CD4-positive, alpha-beta T cell treated with Interleukin-6 at 100 ng/mL for 8 hours (primary cell): ENCODE measurements around the gene KCNS1.
"Not testable (repeated sequence)": the region's sequence is repeated elsewhere in the genome, so short reads cannot be mapped to it uniquely, and the experiment has no call there.

Experiments used
- DNase-seq: peaks from one replicate; pipeline ENCODE4 v3.0.0-alpha.2; 2020; ENCODE audit warnings: mixed read lengths, low spot score

Gene KCNS1

GRCh38 chr20:45073221-45073620 is 27.7 kb downstream of the KCNS1 start:
- no peak for DNase-seq

- DNase-seq = no peak
Measured at GRCh38 chr20:45072066-45072465, 28.9 kb downstream of the KCNS1 start.

DNA sequence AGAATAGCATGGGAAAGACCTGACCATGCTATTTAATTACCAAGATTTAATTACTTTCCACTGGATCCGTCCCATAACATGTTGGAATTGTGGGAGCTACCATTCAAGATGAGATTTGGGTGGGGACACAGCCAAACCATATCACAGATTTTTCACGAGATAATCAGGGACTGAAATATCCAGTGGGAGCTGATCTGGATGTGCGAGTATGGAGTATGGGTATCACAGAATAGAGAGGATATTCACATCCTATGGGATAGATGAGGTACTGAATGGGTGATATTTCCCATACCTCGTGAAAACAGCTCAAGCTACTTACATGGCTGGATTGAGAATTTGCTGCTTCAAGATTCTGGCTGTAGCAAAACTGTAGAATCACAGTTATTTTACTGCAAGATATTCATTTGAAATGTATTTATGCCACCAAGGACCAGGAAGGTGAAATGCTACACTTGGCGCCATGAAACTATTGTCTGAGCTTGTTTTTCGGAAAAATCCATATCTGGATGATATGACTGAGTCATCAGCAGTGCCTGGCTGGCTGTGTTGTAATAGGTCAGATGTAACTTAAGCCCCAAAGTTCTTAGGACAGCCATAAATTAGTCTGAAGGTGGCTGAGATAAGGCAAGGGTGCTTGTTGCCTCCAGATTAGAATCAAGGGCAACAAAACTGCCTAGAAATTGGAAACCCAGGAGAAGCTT is 29.8 kb downstream of the KCNS1 start:
- no peak for DNase-seq

DNA sequence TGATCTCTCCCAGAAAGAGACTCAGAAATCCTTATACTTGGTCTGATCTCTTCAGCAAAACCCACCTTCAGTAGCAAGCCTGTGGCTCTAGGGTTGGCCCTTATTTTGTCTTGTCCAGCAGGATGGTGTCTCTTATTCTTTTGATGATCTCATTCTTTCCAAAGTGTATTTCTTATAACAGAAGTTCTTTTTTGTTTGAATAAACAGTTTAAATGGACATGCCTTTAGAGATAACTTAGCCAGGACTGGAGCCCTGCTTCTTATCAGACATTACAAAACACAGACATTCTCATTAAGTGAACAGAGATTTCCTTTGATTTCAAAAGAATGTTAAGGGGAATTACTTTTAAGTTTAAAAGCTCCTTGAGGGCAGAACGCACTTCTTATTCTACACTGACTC is 31.7 kb downstream of the KCNS1 start:
- no peak for DNase-seq

- no peak for DNase-seq
Measured at GRCh38 chr20:45067558-45067957, 33.4 kb downstream of the KCNS1 start.

DNA sequence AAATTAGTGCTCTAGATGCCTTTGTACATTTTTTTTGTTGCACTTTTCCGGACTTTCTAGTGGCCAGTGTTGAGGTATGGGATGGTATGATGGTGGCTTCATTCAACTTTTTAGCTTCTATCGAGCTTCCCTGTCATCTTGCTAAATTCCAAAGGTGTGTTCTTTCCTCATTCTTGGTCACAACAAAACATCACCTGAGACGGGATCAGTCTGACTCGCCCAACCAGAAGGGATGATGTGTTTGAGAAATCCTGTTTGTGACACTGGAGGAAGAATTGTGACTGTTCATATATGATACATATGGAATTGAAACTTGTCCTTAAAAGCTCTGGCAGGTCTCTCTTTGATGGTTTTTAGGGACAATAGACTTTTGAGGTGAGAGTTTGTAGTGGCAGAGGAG is 33.8 kb downstream of the KCNS1 start:
- DNase-seq = no peak

DNA sequence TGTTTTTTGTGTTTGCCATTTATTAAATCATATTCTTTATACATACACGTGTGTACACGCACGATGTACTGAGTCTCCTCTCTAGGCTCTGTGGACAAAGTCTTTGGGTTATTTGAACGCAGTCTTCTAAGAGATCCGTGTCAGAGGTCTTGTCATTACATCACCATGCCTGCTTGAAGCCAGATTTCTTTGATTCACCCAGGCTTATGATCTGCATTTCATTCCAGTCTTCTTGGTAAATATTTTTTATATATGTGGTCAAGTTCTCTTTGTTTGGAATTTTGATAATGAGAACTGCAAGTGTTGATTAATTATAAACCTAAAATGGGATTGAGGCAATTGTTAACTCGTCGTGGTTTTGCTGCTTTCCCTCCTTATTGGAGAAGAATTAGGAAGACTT is 34.6 kb downstream of the KCNS1 start:
- no peak for DNase-seq

- DNase-seq = no peak
Measured at GRCh38 chr20:45064812-45065211, 36.1 kb downstream of the KCNS1 start.

GRCh38 chr20:45063107-45063506 is 37.8 kb downstream of the KCNS1 start:
- not testable (repeated sequence) for DNase-seq

DNA sequence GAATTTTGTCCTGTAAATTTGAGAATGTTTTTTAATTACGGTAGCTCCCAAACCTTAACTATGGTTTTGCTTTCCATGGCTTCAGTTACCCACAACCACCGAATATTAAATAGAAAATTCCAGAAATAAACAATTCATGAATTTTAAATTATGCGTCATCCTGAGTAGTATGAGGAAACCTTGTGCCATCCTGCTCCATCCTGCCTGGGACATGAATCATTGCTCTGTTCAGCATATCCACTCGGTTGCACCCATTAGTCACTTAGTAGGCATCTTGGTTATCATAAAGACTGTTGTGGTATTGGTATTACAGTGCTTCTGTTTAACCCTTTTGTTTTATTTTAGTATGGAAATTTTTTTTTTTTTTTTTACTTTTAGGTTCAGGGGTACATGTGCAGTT is 39.7 kb downstream of the KCNS1 start:
- DNase-seq = no peak

DNA sequence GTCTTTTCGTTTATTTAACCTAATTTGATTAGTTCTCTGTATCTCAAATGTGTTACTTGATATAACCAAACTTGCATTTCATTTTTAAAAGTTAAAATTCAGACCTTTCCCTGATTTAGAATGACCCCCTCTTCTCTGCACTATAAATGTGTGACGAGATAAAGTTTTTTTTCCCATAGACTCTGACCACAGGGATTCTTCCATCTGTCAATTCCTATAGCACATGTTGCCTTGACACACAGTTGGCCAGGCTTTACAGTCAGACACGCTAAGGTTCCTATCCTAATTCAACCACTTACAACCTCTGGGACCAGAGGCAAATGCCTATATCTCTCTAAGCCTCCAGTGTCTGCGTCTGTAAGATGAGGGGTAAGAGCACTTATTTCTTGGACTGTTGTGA is 40.6 kb downstream of the KCNS1 start:
- DNase-seq = no peak

GRCh38 chr20:45059022-45059728 is 41.8 kb downstream of the KCNS1 start:
- no peak for DNase-seq

DNA sequence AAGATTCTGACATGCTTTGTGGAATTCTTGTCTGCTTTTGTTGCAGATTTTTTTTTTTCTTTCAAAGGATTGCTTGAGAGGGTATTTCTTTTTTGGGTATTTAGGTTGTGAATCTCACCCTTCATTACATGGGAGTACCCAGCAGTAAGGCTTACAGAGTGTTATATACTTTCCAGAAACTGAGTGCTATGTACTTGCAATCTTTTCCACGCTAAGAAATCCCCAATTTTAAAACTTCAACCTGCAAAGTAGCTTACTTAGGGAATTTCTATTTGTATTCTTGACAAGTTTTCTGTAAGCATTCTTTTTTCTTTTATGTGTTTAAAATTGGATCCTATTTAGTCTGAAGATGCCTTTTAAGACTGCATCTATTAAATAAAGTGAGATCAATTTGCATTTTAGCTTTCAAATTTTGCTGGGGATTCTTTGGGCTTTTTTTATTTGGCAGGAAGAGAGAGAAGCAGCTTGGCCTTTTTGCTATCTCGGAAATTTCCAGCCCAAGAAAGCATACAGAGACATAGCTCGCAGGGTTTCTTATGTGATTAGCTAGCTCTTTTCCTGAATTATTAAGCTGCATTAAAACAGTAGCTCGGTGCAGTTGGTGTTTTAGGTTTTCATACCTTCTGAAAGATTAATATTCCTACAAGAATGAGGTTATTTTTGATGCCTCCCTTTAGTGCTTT is 42.6 kb downstream of the KCNS1 start:
- no peak for DNase-seq

DNA sequence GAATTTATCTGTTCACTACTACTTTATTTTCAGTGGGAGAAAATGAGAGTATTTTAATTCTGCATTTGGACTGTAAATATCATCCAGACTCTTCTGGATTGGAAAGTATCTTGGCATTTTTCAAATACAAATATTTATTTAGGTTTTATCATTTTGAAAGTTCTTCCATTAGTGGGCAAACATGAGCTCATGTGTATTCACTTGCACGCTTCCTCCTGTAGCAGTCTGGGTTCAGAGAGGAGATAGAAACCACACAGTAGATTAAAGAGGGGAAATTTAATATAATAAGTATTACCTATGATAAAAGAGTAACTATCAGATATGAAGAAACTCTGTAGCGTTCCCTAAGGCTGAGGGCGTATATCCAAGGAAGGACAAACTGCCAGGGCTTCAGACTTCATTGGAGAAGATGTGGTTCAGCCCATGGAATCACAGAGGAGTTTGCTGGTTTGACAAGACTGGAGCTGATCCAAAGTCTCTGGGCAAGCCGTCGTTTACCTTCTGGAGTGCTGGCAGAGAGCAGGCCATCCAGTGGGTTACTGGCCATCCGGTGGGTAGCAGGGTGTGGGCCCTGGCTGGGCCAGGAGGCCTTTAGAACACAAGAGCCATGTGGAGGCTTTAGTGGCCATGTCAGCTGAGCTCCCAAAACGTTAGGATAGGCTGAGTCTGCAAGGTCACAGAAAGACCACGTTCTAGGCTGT is 44.3 kb downstream of the KCNS1 start:
- DNase-seq = no peak

DNA sequence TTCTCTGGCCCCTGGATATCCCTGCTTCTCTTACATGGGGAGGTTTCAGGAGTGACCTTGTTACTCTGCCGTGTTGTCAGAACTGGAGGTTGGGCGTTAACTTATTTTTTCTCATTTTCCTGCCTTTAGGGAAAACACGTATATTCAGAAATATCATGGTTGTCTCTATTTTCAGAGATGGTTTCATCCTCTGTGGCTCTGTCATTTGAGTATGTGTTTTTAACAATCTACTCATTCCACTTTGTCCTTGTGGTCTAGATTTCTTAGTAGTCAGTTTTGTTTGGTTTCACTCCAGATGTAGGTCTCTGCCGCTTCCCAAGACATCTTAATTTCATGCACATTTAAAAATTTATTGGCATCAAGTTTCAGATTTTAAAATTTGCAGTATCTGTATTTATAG is 45.9 kb downstream of the KCNS1 start:
- DNase-seq = no peak

DNA sequence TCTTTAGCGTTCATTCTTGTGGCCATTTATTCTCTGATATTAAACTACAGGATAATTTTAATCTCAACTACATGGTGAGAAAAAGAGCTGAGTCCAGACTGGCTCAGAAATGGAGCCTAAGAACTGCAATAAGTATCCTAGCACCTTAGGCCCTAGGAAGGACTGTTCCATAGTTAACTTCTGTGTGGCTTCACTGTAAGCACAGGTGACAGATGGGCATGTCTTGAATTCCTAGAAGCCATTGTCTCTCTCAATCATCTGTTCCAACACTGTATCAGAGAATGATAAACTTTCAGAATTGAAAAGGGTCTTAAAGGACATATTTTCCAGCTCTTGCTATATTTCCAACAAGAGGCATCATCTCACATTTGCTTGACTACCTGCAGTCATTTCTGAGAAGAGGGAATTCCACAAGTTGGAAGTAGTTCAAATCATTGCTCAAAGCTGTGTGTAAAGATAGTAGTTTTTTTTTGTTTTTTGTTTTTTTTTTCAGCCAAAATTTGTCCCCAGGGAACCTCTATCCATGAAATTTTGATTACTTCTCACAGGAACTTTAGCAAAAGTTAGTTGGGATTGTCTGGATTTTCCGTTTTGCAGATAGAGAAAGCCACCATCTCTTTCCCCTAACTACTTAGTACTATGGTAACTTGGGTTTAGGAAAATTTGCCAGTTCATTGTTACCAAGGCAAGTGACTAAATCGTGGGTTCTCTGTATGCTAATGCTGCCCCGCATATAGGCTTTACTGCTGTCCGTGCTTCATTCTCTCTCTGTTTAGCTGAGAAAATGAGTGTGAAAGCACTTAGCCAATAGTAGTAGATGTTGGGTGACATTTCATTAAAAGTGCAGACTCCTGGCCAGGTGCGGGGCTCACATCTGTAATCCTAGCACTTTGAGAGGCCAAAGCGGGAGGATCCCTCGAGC is 47.2 kb downstream of the KCNS1 start:
- no peak for DNase-seq

DNA sequence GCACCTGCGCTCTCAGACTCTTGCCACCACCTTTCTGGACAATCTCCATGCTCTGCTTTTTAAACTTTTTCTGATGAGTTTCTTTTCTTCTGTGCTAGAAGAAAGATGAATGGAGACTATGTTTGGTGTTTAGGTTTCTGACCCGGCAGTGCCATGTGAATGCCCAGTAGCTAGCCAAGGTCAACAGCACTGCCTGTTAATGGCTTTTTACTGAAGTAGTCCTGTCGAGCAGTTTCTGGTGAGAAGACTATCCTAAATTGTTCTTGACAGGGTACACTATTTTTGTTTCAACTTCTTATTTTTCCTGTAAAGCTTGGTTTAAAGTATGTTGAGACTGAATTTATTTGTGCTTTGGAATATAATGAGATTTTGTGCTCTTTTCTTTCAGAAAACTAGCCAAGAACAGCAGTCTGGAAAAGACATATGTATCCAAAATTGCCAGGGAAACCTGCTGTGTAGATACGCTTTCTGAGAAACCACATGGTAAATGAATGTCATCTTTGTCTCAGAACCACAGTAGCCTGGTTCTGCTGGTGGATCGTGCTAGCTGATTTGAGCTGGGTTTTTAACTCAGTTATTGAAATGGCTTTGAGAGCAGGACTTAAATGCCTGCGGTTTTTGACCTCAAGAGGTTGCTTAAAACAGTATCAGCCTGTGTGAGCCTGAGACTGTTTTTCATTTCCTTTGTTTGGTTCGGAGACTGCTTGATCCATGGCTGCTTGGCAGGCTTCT is 48.1 kb downstream of the KCNS1 start:
- peak; percentile 33 for DNase-seq

GRCh38 chr20:45051204-45052060 is 49.5 kb downstream of the KCNS1 start:
- DNase-seq = no peak

DNA sequence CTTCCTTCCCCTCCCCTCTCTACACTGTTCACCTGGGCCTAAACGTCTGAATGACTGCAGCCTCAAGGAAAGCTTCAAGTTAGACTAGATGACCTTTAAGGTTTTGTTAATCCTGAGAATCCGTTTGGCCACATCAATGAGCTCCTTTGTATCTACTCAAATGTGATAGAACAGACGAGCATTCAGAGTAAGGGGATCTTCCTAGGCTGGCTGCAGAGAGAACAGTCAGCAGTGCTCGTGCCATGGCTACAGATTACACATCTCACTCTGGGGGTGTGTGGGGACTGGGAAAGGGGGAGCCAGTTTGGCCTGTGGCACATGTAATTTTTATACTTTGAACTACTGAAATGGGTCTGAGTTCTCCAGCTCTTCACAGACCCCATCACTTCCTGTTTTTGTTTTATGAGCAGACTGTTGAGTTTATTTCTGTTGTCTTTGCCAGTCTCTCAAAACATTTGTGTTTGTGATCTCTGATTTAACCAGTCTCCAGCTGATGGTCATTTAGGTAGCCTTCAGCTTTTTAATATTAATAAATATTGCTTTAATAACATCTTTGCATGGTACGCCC is 50.9 kb downstream of the KCNS1 start:
- no peak for DNase-seq

GRCh38 chr20:45049438-45049837 is 51.5 kb downstream of the KCNS1 start:
- DNase-seq = no peak
